HUES48 (cell line): Measurements from ENCODE around the gene PCMT1.

Source experiments
- H3K27ac ChIP-seq: one replicate; pipeline ENCODE4 v1.7.0; 2013; ENCODE audit warnings: low read depth, low read length, inconsistent platforms
- H3K27me3 ChIP-seq: 2 replicates; pipeline ENCODE4 v1.6.1; 2013; ENCODE audit warnings: mild to moderate bottlenecking, low read length; ENCODE audit not compliant: control insufficient read depth, insufficient read depth
- H3K36me3 ChIP-seq: 2 replicates; pipeline ENCODE4 v1.6.1; 2013; ENCODE audit warnings: low read length; ENCODE audit not compliant: control insufficient read depth, insufficient read depth
- H3K4me1 ChIP-seq: 2 replicates; pipeline ENCODE4 v1.6.1; 2013; ENCODE audit warnings: mild to moderate bottlenecking, low read length; ENCODE audit not compliant: control insufficient read depth, insufficient read depth
- H3K4me3 ChIP-seq: 2 replicates; pipeline ENCODE4 v1.5.1; 2013; ENCODE audit warnings: mild to moderate bottlenecking, low read depth, low read length
- H3K9ac ChIP-seq: 2 replicates; pipeline ENCODE4 v1.6.1; 2013; ENCODE audit warnings: mild to moderate bottlenecking, low read depth, low read length, moderate library complexity
- H3K9me3 ChIP-seq: 2 replicates; pipeline ENCODE4 v1.6.1; 2013; ENCODE audit warnings: low read length; ENCODE audit not compliant: control insufficient read depth, insufficient read depth

Gene PCMT1

DNA sequence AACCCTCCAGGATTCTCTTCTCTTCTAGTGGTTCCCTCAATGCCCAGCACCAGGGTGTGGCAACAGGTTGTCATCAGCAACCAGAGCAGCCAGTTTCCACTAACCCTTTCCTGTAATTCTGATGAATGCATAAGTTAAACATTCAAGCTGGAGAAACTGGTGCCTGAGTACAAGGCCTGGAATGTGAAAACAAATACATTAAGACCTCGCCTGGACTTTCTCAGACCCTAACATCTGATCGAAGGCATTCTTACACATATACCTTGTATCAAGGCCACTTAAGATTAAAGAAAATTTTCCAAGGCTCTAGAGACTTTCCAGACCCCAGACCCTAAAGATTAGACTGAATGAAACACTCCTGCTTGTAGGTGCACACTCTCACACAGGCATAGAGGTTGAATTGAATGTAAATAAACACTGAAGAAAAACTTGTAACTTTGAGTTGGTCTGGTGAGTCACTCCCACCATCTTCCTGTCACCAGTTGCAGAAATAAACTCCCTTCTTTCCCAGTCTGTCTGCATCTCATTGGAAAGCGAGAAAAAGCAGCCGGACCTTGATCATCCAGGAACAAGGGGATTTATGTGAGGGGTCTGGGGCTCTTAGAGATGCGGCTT is 105.6 kb downstream of the PCMT1 start:
- H3K9me3 ChIP-seq = no peaks in the 10 kb centered on the region
- H3K27me3 ChIP-seq = no peaks in the 10 kb centered on the region
- no peak overlapping the region for H3K4me3 ChIP-seq
- H3K9ac ChIP-seq = no peak overlapping the region
- H3K27ac ChIP-seq = peak overlapping the region; percentile 29
- H3K4me1 ChIP-seq = peaks cover 16% of the 10 kb centered on the region
- H3K36me3 ChIP-seq = no peaks in the 10 kb centered on the region

- H3K36me3 ChIP-seq = no peaks in the 10 kb centered on the region
- H3K9me3 ChIP-seq = no peaks in the 10 kb centered on the region
- no peak overlapping the region for H3K27ac ChIP-seq
- no peak overlapping the region for H3K9ac ChIP-seq
- H3K4me1 ChIP-seq = peaks cover 21% of the 10 kb centered on the region
- H3K27me3 ChIP-seq = no peaks in the 10 kb centered on the region
- no peak overlapping the region for H3K4me3 ChIP-seq
Measured at GRCh38 chr6:149855741-149856140, 106.2 kb downstream of the PCMT1 start.

DNA sequence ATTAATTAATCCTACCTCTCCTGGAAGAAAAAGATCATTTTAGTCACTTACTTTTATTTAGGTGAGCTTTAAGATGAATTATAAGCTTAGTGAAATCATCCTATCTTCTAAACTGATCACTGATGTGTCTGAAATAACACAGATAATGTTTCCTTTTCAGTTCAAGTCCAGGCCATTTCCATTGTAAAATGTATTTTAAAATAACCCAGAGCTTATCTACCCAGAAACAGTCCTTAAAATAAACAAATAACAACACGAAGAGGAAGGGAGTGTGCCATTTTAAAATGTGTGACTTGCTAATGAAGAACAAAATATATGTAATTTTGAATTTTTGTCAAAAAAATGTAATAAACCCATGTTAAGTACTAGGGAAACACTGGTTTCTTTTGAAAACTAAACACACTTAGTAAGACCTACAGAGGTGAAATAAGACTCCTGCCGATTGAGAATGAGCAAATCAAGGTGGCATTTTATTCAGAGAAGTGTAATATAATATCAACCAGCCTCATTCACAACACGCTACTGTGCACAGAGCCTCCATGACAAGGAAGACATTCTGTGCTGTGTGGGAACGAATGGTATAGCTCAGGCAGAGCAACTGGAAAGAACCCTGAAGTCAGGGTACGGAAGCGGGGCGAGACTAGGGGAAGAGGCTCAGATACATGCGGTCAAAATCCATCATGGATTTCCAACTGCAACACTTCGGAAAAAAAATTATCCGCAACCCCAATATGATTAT is 106.9 kb downstream of the PCMT1 start:
- H3K4me3 ChIP-seq = no peak overlapping the region

DNA sequence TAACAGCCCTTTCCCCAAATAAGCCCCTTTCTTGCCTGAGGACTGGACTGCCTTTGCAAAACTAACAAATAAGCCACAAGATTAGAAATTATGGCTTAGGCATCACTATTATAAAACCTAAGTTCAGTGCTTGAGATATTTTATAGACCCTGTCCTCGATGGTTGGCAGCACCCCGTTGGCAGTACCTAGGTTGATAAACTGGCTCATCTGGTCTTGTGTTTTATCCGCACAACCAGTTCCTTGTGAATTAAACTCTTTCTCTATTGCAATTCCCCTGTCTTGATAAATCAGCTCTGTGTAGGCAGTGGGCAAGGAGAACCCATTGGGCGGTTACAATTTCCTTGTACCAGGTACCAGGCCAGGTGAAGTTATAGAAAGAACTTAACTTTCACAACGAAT is 108.0 kb downstream of the PCMT1 start:
- Histone ChIP-seq H3K4me1 (peaks cover 26% of the 10 kb centered on the region), H3K27me3 (peaks cover 7% of the 10 kb centered on the region), H3K9me3 (no peaks in the 10 kb centered on the region), H3K36me3 (no peaks in the 10 kb centered on the region), H3K9ac (no peak overlapping the region), H3K27ac (no peak overlapping the region), H3K4me3 (no peak overlapping the region)

More for the DNA sequence above, 106.9 kb downstream of the PCMT1 start:
- Histone ChIP-seq H3K36me3 (no peaks in the 10 kb centered on the region), H3K27ac (no peak overlapping the region), H3K4me1 (peaks cover 26% of the 10 kb centered on the region), H3K9ac (no peak overlapping the region), H3K27me3 (no peaks in the 10 kb centered on the region), H3K9me3 (no peaks in the 10 kb centered on the region)

DNA sequence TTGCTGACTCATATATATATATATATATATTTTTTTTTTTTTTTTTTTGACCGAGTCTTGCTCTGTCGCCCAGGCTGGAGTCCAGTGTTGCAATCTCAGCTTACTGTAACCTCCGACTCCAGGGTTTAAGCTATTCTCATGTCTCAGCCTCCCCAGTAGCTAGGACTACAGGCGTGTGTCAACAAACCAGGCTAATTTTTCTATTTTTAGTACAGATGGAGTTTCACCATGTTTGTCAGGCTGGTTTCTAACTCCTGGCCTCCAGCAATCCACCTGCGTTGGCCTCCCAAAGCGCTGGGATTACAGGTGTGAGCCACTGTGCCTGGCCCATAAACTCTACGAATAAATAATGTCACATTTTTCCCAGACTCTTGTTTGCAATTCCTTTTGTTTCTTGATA is 109.8 kb downstream of the PCMT1 start:
- no peaks in the 10 kb centered on the region for H3K9me3 ChIP-seq
- H3K4me1 ChIP-seq = peaks cover 26% of the 10 kb centered on the region
- H3K27me3 ChIP-seq = peaks cover 12% of the 10 kb centered on the region
- H3K36me3 ChIP-seq = no peaks in the 10 kb centered on the region
- no peak overlapping the region for H3K4me3 ChIP-seq
- H3K27ac ChIP-seq = no peak overlapping the region
- no peak overlapping the region for H3K9ac ChIP-seq

GRCh38 chr6:149859938-149860337 is 110.4 kb downstream of the PCMT1 start:
- Histone ChIP-seq H3K9ac (no peak overlapping the region), H3K27ac (no peak overlapping the region), H3K9me3 (no peaks in the 10 kb centered on the region), H3K4me1 (peaks cover 22% of the 10 kb centered on the region), H3K36me3 (no peaks in the 10 kb centered on the region), H3K27me3 (peaks cover 12% of the 10 kb centered on the region), H3K4me3 (no peak overlapping the region)

- Histone ChIP-seq H3K27me3 (peaks cover 12% of the 10 kb centered on the region), H3K36me3 (no peaks in the 10 kb centered on the region), H3K4me1 (peaks cover 18% of the 10 kb centered on the region), H3K9ac (no peak overlapping the region), H3K27ac (no peak overlapping the region), H3K4me3 (no peak overlapping the region), H3K9me3 (no peaks in the 10 kb centered on the region)
Measured at GRCh38 chr6:149860513-149860833, 110.9 kb downstream of the PCMT1 start.
